Esophagus squamous epithelium (tissue), 5 donors: ENCODE data around the gene SPTLC3. TPM values are rescaled to one million over a fixed set of nuclear protein-coding genes. Genes with fewer than 3 reads are reported as not detected.

Experiments used
- DNase-seq: peaks from one replicate; lab custom pipeline; 2025; lab: John Stamatoyannopoulos, UW
- H3K27ac ChIP-seq, 4 donors: fragments of 200-600 bp; sonication (generic); one replicate each; pipeline ENCODE4 v1.5.1; 2016 to 2019; ENCODE audit warnings: mild to moderate bottlenecking in 1 of 4
- H3K27me3 ChIP-seq, 4 donors: fragments of 200-600 bp; sonication (generic); 1 replicate in 3 of 4; 2 replicates in 1 of 4; pipeline versions ENCODE4 v1.5.1 to v1.6.0; 2017 to 2021; ENCODE audit warnings: antibody characterized with exemption in 1 of 4
- H3K36me3 ChIP-seq, 3 donors: fragments of 200-600 bp; sonication (generic); one replicate each; pipeline ENCODE4 v1.5.1; 2016 to 2019
- H3K4me1 ChIP-seq, 3 donors: fragments of 200-600 bp; sonication (generic); one replicate each; pipeline ENCODE4 v1.5.1; 2017 to 2019
- H3K4me3 ChIP-seq, 4 donors: fragments of 200-600 bp; sonication (generic); 1 replicate in 3 of 4; 2 replicates in 1 of 4; pipeline ENCODE4 v1.5.1; 2016 to 2019; ENCODE audit warnings: mild to moderate bottlenecking in 2 of 4, moderate library complexity in 1 of 4
- H3K9me3 ChIP-seq, 3 donors: fragments of 200-600 bp; sonication (generic); one replicate each; pipeline ENCODE4 v1.5.1; 2016 to 2019
- CTCF ChIP-seq, 6 experiments: fragments of 450-650 bp in 4 of 6; fragments of 200-600 bp in 2 of 6; sonication (generic) in 2 of 6; IDR thresholded peaks; one replicate each; pipeline ENCODE4 v1.5.1; 2016 to 2019; ENCODE audit warnings: antibody characterized with exemption in 6 of 6, mild to moderate bottlenecking in 4 of 6, moderate library complexity in 4 of 6
- POLR2A ChIP-seq, 4 donors: fragments of 450-650 bp; IDR thresholded peaks; one replicate each; pipeline ENCODE4 v1.6.1; 2017; ENCODE audit warnings: antibody characterized with exemption in 4 of 4, mild to moderate bottlenecking in 4 of 4, moderate library complexity in 3 of 4
- WGBS, 2 donors: methylation state at CpG; one replicate each; pipeline ENCODE4 v1.1.5; 2018; 5-methylcytosine and 5-hydroxymethylcytosine counted together
- intact Hi-C: fragments of 100-400 bp; cut with DNase I; formaldehyde crosslinking; loops from one replicate; pipeline ENCODE4 v1.15.0; 2022
- total RNA-seq, 4 donors: library from RNA; depleted of rRNA; stranded (reverse); fragments of >200 nt; gene quantifications; one replicate each; pipeline ENCODE4 v1.1.0, GENCODE V29; 2016
- donor health status: DM: yes; HTN: yes; CAD: no.

SPTLC3 gene
- total RNA-seq, 4 donors from 2014 or later: 6.9 to 9.1 (median 7.3) TPM

GRCh38 chr20:13166437-13166836, 157.7 kb downstream of the SPTLC3 start:
- intact Hi-C loops: no loop called here
- WGBS, 2 donors: 89% methylated on average over 3 of the region's 3 CpGs

GRCh38 chr20:13169086-13169485, 160.3 kb downstream of the SPTLC3 start:
- no peak for DNase-seq
- intact Hi-C loops: no loop called here
- 67 to 73% methylated on average over 1 of the region's 1 CpG for WGBS, 2 donors
- Histone ChIP-seq H3K36me3 (no peaks in the 10 kb centered on the region), H3K4me1 (no peaks in the 10 kb centered on the region), H3K27me3 (no peaks in the 10 kb centered on the region), H3K4me3 (no peak overlapping the region), H3K27ac (no peak overlapping the region), H3K9me3 (no peaks in the 10 kb centered on the region)
- TF ChIP-seq POLR2A (IDR thresholded peaks at IDR 0.05) (no peak), CTCF (IDR thresholded peaks at IDR 0.05) (no peak)

More at GRCh38 chr20:13166437-13166836, 157.7 kb downstream of the SPTLC3 start:
- Histone ChIP-seq H3K27me3 (no peaks in the 10 kb centered on the region), H3K27ac (no peak overlapping the region), H3K4me3 (no peak overlapping the region), H3K9me3 (no peaks in the 10 kb centered on the region), H3K4me1 (no peaks in the 10 kb centered on the region), H3K36me3 (no peaks in the 10 kb centered on the region)
- TF ChIP-seq CTCF (IDR thresholded peaks at IDR 0.05): no peak
- no peak for TF ChIP-seq POLR2A (IDR thresholded peaks at IDR 0.05)
- no peak for DNase-seq

- H3K36me3 ChIP-seq: no peaks in the 10 kb centered on the region
- no peak overlapping the region for H3K27ac ChIP-seq
- TF ChIP-seq CTCF (IDR thresholded peaks at IDR 0.05): no peak
- no peak for TF ChIP-seq POLR2A (IDR thresholded peaks at IDR 0.05)
- 52 to 64% methylated on average over 3 of the region's 3 CpGs for WGBS, 2 donors
- no peak overlapping the region for H3K4me3 ChIP-seq
- H3K9me3 ChIP-seq: no peaks in the 10 kb centered on the region
- H3K27me3 ChIP-seq: no peaks in the 10 kb centered on the region
- H3K4me1 ChIP-seq: no peaks in the 10 kb centered on the region
- no peak for DNase-seq
- intact Hi-C loops: no loop called here
These were observed 162.0 kb downstream of the SPTLC3 start for GRCh38 chr20:13170771-13171170.

GRCh38 chr20:13173201-13173600, 164.4 kb downstream of the SPTLC3 start:
- H3K36me3 ChIP-seq: no peaks in the 10 kb centered on the region
- intact Hi-C loops: no loop called here
- no peak for DNase-seq

GRCh38 chr20:13174402-13174801, 165.6 kb downstream of the SPTLC3 start:
- intact Hi-C loops: no loop called here
- H3K27ac ChIP-seq: no peak overlapping the region
- no peaks in the 10 kb centered on the region for H3K27me3 ChIP-seq
- H3K9me3 ChIP-seq: no peaks in the 10 kb centered on the region
- WGBS, 2 donors: 83 to 86% methylated on average over 9 of the region's 9 CpGs
- no peaks in the 10 kb centered on the region for H3K4me1 ChIP-seq
- TF ChIP-seq POLR2A (IDR thresholded peaks at IDR 0.05) (no peak), CTCF (IDR thresholded peaks at IDR 0.05) (no peak)
- H3K36me3 ChIP-seq: no peaks in the 10 kb centered on the region
- H3K4me3 ChIP-seq: no peak overlapping the region
- no peak for DNase-seq

More at GRCh38 chr20:13173201-13173600, 164.4 kb downstream of the SPTLC3 start:
- Histone ChIP-seq H3K27ac (no peak overlapping the region), H3K4me1 (no peaks in the 10 kb centered on the region), H3K4me3 (no peak overlapping the region), H3K27me3 (no peaks in the 10 kb centered on the region), H3K9me3 (no peaks in the 10 kb centered on the region)
- TF ChIP-seq POLR2A (IDR thresholded peaks at IDR 0.05): no peak
- no peak for TF ChIP-seq CTCF (IDR thresholded peaks at IDR 0.05)
- WGBS, 2 donors: 58 to 87% methylated on average over 2 of the region's 2 CpGs
